HG03097 (cell line): Measurements from ENCODE around the gene PTPRF.

Source experiments
- ATAC-seq: cut with Tn5 transposase; IDR thresholded peaks from one replicate; pipeline ENCODE4 v1.9.1; 2021; ENCODE audit not compliant: unreplicated experiment, low FRiP score

Gene PTPRF

DNA sequence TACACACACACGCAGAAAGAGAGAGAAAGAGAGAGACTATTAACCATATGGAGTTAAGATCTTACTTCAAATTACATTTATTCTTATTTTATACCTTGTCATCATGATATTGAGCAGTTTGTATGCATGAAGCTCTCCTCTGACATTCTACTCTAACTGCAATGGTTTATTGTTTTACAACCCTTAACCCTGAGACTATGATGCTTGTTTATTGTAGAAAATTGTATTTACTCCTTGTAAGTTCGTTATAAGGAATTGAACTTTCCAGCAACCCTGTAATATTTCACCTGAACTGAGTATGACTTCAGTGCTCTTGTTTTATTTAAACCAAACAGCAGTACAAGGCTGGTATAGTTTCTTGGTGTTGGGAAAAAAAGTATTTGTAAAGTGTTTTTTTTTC is 18.6 kb upstream of the PTPRF start:
- no peak for ATAC-seq

DNA sequence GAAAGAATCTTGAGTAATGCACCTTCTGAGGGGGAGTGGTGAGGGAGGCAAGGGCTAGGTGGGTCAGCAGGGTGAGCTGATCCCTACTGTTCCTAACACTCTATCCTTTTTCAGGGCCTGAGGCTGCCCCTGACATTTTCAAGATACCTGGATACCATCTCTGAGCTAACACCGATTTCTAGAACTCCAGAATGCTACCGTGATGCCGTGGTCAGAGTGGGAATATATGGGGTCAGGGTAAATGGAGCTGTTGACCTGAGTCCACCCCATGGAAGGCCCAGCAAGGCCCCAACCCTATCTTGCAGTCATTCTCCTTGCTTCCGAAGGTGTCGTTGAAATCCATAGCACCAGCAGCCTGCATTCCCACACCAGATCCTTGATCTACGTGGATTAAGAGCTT is 18.0 kb upstream of the PTPRF start:
- no peak for ATAC-seq

DNA sequence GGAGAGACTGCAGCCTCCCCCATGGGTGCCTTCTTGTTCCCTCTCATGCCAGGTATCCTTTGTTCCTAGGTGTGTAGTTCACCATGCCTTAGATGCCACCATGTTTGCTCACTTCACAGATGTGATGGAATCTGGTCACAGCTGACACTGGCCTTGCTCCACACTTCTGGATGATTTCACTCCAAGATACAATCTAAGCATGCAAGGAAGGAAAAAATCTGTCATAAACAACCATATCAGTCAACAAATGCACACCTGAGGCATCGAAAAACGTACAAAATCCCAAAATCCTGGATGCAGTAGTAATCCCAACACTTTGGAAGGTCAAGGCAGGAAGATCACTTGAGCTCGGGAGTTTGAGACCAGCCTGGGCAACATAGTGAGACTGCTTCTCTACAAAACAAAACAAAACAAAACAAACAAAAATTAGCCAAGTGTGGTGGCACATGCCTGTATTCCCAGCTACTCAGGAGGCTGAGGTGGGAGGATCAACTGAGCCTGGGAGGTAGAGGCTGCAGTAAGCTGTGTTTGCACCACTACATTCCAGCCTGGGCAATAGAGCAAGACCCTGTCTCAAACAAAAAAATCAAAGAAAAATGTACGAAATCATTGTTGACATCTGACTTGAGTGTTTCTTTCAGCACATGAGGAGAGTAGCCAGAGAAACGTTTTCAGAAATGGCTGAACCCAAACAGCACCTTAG is 17.1 kb upstream of the PTPRF start:
- ATAC-seq, result no peak

DNA sequence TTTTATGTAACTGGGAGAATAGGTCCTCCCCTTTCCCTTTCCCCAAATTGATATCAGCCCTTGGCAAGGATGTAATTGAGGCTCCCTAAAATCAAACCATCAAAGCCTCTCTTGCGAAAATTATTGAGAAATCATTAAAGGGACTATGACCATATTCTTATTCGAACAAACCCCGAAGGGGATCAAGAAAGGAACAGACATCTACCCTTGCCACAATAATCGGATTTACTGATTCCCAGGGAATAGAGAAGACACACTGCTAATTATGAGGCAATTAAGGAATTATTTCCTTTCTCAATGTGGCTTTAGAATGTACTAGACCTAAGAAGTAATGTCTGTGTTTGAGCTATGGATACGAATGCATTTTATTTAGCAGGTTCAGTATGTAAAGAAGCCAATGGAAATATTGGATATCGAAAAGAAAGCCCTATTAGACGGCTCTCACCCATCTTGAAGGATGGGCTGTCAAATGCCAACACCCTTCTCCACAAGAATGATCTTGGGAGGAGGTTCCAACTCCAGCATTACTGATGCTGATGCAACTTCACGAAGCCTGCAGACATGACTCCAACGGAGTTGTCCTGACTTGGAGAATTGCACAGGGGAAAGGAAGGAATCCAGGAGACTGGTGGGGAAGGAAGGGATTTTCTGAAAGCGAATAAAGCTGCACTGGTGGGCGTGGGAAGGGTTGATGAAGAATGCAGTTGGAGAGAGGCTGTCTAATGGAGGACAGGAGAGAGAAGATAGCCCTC is 11.6 kb upstream of the PTPRF start:
- no peak for ATAC-seq

DNA sequence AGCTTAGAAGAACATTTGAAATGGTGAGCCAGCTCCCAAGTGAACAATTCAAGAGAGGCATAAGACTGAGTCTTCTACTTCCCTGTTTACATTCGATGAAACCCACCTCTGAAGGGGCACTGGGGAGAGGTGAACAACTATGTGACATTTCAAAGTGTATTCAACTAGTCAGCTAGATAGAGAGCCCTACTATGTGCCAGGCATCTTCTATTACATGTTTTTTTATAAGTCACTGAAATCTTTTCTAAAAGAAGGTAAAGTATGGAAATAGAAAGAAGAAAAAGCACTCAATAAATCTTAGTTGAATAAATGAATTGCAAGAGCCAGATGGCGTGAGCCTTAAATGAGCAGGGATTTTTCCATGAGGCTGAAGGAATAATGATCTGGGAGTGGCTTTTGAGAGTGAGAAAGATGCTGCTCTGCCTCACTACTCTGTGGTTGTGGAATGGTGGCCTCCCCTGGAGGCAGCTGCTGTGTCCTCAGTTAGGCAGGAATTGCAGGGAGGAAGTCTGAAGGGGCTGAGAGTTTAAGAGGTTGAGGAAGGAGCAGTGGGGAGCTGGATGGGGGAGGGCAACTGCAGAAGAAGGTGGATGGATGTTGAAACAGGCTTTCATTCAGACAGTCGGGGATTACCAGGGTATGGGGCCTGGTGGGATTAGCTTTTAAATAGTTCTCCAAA is 10.4 kb upstream of the PTPRF start:
- ATAC-seq, result no peak

DNA sequence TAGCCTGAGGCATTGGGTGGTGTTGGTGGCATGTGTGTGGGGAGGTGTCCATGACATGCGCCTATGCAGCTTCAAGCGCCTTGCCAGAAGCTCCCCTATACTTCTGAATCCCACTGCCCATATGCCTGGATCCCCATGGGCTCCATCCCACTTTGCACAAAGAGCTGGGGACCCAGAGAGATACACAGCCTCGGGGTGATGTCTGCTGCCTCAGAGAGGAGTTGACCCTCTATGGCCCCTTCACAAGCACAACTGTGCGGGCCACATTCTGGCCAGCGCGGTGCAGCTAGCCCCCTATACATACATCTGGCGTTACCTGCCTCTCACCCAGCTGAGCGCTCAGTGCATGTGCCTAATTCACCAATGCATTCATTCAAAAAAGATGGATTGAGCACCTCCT is 9.6 kb upstream of the PTPRF start:
- ATAC-seq, result no peak

DNA sequence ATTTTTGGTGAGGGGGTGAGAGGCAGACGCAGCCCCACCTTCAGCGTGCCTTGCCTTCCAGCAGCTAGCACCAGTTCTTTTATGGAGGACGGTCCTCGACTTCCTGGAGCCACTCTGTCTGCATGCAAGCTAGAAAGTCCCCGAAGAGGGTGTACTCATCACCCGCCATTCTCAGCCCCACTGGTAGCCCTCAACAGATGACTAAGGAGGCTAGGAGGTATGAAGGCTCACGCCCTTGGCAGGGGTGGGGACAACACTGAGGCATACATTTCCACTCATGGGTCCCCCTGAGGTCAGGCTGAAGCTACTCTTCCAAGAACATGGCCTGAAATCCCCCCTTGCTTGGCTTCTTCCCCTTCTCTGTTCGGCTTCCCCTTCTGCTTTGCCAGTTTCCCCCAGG is 8.9 kb upstream of the PTPRF start:
- no peak for ATAC-seq

DNA sequence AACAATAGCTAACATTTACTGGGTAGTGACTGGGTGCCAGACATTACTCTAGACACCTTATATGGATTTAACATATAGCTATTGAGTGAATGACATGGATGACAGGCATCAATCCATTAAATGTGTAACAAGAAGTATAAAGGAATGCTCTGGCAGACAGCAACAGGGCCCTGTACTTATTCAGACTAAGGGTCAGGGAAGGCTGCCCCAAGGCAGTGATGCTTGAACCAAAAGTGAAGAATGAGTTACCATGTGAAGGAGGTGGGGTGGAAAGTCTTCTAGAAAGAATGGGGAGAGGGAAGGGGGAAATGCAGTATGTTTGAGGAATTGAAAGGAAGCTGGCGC is 8.3 kb upstream of the PTPRF start:
- ATAC-seq, result no peak

DNA sequence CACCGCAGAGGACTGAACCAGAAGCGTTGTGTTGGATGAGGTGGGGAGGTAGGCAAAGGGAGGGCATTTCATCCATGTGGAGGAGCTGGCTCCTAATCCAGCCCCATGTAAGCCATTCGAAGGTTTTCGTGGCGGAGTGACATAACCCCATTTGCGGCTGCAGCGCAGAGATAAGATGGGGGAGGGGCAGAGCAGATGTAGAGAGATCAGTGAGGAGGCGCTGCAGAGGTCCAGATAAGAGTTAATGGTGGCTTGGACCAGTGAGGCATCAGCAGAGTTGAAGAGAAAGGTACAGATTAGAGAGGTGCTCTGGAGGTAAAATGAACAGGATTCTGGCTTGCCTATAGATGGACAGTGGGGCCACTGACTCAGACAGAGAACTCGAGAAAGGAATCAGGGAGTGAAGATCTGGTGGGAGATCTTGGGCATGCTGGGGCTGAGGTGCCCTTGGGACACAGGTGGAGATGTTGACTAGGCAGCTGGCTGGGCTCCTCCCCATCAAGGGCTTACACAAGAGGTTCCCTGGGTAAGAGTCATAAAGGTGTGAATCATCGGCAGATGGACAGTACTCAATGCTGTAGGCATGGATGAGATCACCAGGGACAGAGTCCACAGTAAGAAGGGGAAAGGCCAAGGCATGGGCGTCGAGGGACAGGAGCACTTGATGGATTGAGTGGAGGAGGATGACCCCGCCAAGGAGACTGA is 7.8 kb upstream of the PTPRF start:
- no peak for ATAC-seq

DNA sequence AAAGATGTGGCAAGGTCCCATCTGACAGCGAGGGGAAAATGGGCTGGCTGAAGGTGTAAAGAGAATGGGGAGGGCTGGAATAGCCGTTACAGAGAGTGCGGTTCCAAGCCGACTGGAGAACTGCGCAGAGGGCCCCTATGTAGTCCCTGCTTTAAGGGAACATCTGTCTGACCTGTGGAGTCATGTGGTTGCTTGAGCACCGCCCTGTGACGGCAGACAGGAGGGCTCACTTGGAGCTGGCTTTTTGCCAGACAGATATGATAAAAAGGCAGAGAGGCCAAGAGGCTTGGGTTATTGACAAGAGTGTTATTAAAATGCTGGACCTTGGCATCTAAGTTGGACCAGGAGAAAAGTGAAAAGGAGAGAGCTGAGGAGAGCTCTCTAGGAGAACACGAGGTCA is 5.9 kb upstream of the PTPRF start:
- no peak for ATAC-seq

DNA sequence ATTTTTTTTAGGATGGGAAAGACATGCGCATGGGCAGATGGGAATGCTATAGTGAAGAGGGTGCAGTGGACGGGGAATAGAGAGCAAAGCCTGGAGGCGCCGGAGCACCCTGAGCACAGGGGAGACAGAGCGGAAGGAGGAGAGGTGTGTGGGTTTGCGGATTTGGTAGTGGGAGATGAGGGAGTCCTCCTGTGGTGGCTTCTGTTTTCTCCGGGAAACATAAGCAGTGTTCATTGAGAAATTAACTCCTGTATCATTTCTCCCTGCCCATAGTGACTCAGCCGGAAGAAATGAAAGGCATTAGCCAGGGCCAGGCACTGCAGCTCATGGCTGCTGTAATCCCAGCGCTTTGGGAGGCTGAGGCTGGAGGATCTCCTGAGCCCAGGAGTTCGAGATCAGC is 4.7 kb upstream of the PTPRF start:
- ATAC-seq, result no peak

DNA sequence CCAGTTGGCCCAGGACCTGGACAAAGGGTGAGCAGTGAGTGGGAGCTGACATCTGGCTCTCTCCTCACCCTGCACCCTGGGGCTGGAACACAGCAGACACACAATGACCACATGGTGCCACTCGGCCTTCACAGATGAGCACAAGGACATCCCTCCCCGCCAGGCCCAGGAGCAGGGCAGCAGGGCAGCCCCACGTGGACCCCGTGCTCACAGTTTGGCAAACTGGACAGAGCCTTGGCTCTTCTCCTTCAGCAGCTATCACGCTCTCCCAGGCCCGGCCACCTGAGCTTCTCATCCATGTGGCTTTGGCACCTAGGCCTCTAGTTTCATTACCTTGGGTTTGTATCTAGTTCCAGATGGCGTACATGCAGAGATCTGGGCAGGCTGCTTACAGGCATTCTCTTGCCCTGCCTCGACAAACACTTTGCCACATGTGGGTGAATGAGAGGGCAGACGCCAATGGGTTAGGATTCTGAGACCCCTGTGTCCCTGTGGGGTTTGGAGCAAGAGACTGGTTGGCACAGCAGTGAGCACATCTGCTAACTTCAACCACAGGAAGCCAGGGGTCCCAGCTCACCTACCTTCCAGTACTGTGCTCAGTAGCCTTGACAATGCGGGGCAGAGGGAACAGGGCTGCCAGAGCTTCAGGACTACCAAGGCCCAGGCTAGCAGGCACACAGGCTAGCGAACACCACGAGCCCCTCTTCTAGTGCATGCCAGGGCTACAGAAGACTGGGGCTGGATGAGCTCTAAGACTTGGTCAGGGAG is 3.4 kb upstream of the PTPRF start:
- ATAC-seq, result no peak

DNA sequence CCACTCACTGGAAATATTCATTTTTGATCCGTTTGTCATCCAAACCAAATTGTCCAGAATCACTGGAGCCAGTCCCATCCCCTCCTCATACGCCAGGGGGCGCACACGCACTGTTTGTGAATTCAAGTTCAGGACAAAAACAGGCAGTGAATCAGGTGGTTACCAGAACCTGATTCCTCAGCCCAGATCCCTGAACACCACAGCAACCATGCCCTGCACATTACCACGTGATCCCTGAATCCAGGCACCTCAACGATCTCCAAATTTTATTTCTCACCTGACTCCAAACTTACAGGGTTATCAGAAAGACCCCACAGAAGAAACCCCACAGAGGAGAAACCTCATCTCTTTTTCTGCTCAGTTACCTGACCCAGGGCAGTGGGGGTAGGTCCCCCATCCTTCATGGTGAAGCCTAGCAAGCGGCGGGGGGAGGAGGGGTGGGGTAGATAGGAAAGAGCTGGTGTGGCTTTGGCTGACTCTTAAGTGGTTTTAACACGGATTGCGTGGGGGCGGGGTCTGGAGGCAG is 1.4 kb upstream of the PTPRF start:
- ATAC-seq, result no peak

DNA sequence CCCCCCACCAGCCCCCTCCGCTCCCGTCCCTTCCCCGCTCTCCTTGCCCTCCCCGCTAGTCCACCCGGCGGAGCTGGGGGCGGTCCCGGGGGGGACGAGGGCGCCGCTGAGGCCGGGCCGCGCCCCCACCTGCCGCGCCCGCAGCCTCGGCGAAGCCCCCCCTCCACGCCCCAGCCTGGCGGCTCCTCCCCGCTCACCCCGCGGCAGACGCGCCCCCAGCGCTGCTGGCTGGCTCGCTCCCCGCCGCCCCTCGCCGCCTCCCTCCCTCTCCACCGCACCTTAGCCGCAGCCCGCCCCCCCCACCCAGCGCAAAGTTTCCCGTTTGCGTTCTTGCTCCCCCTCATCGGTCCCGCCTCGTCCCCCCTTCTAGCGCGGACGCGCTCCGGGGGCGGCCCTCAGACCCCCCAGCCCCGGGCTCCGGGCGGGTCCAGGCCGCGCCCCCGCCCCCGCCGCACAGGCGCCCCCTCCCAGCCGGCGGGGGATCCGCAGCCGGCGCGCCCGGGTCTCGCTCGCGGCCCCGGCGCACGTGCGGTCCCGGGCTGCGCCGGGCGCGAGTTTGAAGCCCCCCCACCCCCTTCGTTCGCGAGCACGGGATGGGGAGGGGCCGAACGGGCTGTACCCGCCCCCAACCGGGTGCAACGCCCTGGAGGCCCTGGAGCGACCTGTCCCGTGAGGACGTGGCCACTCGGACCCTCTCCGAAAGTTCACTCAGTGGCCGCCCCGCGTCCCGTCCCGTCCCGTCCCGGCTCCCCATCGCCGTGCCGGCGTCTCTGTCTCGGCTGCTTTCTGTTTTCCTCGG is 623 bp downstream of the PTPRF start:
- ATAC-seq, result no peak

DNA sequence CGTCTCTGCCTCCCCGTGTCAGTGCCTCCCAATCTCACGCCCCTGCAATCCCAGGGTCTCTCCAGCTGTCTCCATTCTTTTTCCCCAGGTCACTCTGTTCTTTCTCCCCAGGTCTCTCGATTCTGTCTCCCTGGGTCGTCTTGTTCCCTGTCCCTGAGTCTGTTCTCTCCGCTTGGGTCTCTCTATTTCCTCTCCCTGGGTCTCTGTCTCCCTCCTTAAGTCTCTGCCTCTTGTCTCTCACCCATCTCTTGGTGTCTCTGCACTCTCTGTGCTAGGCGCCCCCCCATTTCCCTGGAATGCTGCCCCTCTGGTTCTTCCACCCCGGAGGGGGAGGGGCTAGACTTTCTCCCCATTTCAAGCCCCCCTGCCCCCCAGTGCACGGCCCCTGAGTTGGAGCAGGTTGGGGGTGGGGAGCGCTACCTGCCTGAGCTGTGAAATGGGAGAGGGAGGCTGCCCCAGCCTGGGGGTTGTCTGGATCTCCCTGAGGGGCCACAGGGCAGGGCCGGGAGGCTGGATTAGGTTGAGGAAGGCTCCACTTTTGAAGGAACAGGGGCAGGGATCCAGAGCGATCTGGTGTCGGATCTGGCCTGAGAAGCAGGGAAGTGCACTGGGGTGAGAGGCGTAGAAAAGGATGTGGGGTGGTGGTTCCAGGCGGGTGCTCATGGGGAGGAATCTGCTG is 1.4 kb downstream of the PTPRF start:
- no peak for ATAC-seq

DNA sequence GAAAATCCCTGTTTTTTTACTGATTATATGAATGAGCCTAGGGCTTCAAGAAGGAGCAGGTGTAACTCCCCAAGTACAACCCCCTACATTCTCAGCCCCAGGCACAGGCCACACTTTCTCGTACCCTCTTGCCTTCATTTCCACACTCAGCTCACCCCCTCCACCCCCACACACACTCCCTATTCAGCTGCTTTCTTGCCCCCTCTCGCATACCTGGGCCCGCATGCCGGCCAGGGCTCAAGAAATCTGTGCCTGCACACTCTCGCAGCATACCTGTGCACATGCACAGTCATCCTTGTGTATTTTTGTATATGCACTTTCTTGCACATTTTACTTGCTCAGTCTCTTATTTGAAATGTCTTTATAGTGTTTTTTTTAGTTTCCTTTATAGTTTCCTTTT is 2.0 kb downstream of the PTPRF start:
- no peak for ATAC-seq

DNA sequence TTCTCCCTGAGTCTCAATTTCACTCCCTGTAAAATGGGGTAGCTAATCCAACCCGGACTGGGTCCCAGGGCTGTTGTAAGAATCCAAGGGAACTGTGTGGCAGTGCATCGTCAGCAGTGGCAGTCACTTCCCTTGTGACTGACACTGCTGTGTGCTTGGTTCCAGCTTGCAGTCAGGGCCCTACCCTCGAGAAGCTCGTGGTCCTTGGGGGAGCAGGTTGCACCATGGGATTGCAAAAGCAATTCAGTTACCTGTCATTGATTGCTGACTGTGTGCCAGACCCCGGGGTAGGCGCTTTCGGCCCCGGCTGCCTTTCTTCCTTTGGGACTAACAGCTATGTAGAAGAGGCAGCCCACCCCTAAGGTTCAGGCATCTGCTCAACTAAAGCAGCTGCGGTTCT is 2.9 kb downstream of the PTPRF start:
- no peak for ATAC-seq

DNA sequence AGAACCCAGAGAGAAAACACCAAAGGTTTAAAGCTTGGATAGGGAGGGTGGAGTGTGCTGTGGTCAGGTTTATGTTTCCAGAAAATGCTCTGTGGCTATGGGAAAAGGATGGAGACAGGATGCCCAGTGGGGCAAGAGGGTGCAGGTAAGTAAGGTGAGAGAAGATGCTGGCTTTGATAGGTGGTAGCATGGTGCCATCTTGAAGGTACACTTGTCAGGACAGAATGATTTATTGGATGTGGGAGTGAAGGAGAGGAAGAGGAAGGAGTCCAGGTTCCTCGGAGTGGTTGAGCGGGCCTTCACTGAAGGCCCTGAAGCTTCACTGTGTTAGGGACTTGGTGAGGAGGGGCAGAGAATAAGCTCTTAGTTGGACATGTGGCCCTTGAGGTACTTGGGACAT is 3.6 kb downstream of the PTPRF start:
- no peak for ATAC-seq

DNA sequence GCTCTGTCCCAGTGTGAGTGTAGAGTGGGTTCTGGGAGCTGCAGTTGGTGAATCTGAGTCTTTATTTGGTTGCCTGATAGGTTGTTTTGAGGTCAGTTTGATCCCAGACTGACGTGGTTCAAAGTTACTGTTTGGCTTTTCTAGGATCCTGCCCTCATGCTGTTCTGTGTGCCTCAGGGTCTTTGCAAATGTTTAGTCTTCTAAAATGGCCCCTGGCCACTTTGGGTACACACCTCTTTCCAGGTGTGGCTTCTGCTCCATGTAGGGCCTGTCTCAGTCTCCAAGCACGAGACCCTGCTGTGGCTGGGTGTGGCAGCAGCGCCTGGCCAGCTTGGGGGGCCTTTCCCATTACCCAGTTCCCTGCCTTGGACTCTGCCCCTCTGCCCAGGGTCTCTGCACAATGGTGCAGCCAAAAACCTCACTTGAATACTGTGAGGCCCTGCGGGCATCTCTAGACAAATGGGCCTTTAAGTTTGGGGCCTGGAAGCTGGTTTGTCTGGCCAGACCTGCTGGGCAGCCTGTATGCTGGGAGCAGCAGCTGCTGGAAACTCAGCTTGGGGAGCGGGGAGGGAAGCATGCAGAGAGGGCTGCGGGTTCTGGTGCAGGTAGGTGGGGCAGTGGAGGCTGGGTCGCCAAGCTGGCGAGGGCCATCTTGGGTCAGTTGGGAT is 5.6 kb downstream of the PTPRF start:
- no peak for ATAC-seq
